OCI-LY1 (cell line): ENCODE results near the gene DZIP1L.
"Not testable (repeated sequence)": the region's sequence is repeated elsewhere in the genome, so short reads cannot be mapped to it uniquely, and the experiment has no call there.

Experiments used
- H2AFZ ChIP-seq: fragments of 200-600 bp; sonication (generic), shearing (Covaris generic); 2 replicates; pipeline ENCODE4 v1.6.0; 2014; ENCODE audit warnings: antibody characterized with exemption, mild to moderate bottlenecking, low read length
- H3F3A ChIP-seq: fragments of 200-600 bp; sonication (generic), shearing (Covaris generic); 2 replicates; pipeline ENCODE4 v1.6.0; 2014; ENCODE audit warnings: mild to moderate bottlenecking, antibody characterized with exemption, low read length, moderate library complexity; ENCODE audit not compliant: insufficient read depth
- H3K27ac ChIP-seq: fragments of 200-600 bp; sonication (generic); 2 replicates; pipeline ENCODE4 v1.5.1; 2014; ENCODE audit warnings: low read length, mixed run types, mild to moderate bottlenecking, low read depth; ENCODE audit not compliant: poor library complexity, severe bottlenecking
- H3K27me3 ChIP-seq: fragments of 200-600 bp; sonication (generic); 2 replicates; pipeline ENCODE4 v1.6.0; 2014; ENCODE audit warnings: antibody characterized with exemption, mild to moderate bottlenecking, low read length, moderate library complexity; ENCODE audit not compliant: insufficient read depth
- H3K36me3 ChIP-seq: fragments of 200-600 bp; sonication (generic); 2 replicates; pipeline ENCODE4 v1.6.1; 2014; ENCODE audit warnings: mild to moderate bottlenecking, antibody characterized with exemption, low read length, moderate library complexity, mixed read lengths; ENCODE audit not compliant: insufficient read depth
- H3K4me1 ChIP-seq: fragments of 200-600 bp; sonication (generic); 2 replicates; pipeline ENCODE4 v1.5.1; 2014; ENCODE audit warnings: mild to moderate bottlenecking, low read length, moderate library complexity; ENCODE audit not compliant: insufficient read depth, severe bottlenecking
- H3K4me2 ChIP-seq: fragments of 200-600 bp; sonication (generic), shearing (Covaris generic); 2 replicates; pipeline ENCODE4 v1.6.1; 2014; ENCODE audit warnings: low read length
- H3K4me3 ChIP-seq: fragments of 200-600 bp; sonication (generic); 2 replicates; pipeline ENCODE4 v1.5.1; 2014; ENCODE audit warnings: low read length, low read depth, mild to moderate bottlenecking, mixed read lengths; ENCODE audit not compliant: poor library complexity, severe bottlenecking
- H3K79me2 ChIP-seq: fragments of 200-600 bp; shearing (Covaris generic); 2 replicates; pipeline ENCODE4 v1.6.1; 2016; ENCODE audit warnings: mixed run types, low read length, mixed read lengths; ENCODE audit not compliant: insufficient read depth
- H3K9ac ChIP-seq: fragments of 200-600 bp; sonication (generic), shearing (Covaris generic); 2 replicates; pipeline ENCODE4 v1.6.1; 2014; ENCODE audit warnings: mild to moderate bottlenecking, low read length, mixed read lengths
- H3K9me2 ChIP-seq: fragments of 200-600 bp; sonication (generic), shearing (Covaris generic); 2 replicates; pipeline ENCODE4 v1.6.1; 2014; ENCODE audit warnings: low read depth, mild to moderate bottlenecking, low read length, mixed read lengths
- H3K9me3 ChIP-seq: fragments of 200-600 bp; shearing (Covaris generic); 2 replicates; pipeline ENCODE4 v1.6.1; 2014; ENCODE audit warnings: low read length, mixed read lengths
- H4K20me1 ChIP-seq: fragments of 200-600 bp; sonication (generic), shearing (Covaris generic); 2 replicates; pipeline ENCODE4 v1.6.0; 2016; ENCODE audit warnings: mild to moderate bottlenecking, low read length; ENCODE audit not compliant: insufficient read depth
- CTCF ChIP-seq: fragments of 200-600 bp; sonication (generic), shearing (Covaris generic); IDR thresholded peaks from 2 replicates; pipeline ENCODE4 v1.5.1; 2017; ENCODE audit warnings: mild to moderate bottlenecking, antibody characterized with exemption, low read length, moderate library complexity, mixed read lengths
- EZH2 ChIP-seq: fragments of 200-600 bp; sonication (generic), shearing (Covaris generic); IDR thresholded peaks from 2 replicates; pipeline ENCODE4 v1.8.0; 2017; ENCODE audit warnings: borderline replicate concordance, mixed run types, mild to moderate bottlenecking, antibody characterized with exemption, low read length, moderate library complexity, mixed read lengths

Gene DZIP1L

GRCh38 chr3:138089091-138089490 lies 26.3 kb downstream of the DZIP1L start:
- Histone ChIP-seq H3K36me3 (no peaks in the 10 kb centered on the region), H3K9ac (no peak overlapping the region), H3K4me1 (no peaks in the 10 kb centered on the region), H2AFZ (no peak overlapping the region), H3K27me3 (0 out of 2 replicates have a peak, but pooled peaks cover under 1% of the 10 kb centered on the region), H3K79me2 (no peaks in the 10 kb centered on the region), H4K20me1 (no peaks in the 10 kb centered on the region), H3K27ac (no peak overlapping the region), H3K9me3 (no peaks in the 10 kb centered on the region), H3K4me2 (no peak overlapping the region), H3K4me3 (no peak overlapping the region), H3F3A (no peaks in the 10 kb centered on the region), H3K9me2 (no peaks in the 10 kb centered on the region)
- TF ChIP-seq CTCF (no peak), EZH2 (no peak)

DNA sequence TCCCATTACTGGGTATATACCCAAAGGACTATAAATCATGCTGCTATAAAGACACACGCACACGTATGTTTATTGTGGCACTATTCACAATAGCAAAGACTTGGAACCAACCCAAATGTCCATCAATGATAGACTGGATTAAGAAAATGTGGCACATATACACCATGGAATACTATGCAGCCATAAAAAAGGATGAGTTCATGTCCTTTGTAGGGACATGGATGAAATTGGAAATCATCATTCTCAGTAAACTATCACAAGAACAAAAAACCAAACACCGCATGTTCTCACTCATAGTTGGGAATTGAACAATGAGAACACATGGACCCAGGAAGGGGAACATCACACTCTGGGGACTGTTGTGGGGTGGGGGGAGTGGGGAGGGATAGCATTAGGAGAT lies 29.7 kb downstream of the DZIP1L start:
- not testable (repeated sequence) for H3K4me3 ChIP-seq, H4K20me1 ChIP-seq, H3K9ac ChIP-seq, H3F3A ChIP-seq, H3K27me3 ChIP-seq, H3K9me2 ChIP-seq, H3K4me1 ChIP-seq, H3K4me2 ChIP-seq, H3K9me3 ChIP-seq, H3K79me2 ChIP-seq, H3K27ac ChIP-seq, H2AFZ ChIP-seq, H3K36me3 ChIP-seq

DNA sequence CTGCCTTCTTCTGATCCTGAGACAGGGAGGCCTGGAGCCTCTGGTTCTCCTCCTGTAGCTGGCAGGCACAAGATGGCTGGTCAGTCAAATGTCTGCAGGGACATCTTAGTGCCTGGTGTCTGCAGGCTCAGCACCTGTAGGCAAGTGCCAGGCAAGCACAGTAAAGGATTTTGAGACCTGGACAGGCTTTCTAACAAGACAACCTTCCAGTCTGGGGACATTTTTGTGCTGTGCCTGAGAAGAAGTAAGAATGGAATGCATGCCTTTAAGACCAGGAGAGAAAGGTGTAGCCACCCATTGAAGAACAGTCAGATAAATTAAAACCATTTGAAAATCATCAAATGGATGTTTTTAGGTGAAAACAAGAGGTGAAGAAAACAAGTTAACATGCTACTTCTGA lies 31.2 kb downstream of the DZIP1L start:
- H3K9ac ChIP-seq: no peak overlapping the region
- H3K4me3 ChIP-seq: no peak overlapping the region
- no peaks in the 10 kb centered on the region for H4K20me1 ChIP-seq
- no peak overlapping the region for H3K27ac ChIP-seq
- H2AFZ ChIP-seq: no peak overlapping the region
- H3K9me2 ChIP-seq: no peaks in the 10 kb centered on the region
- H3K27me3 ChIP-seq: peaks cover 5% of the 10 kb centered on the region
- no peaks in the 10 kb centered on the region for H3K79me2 ChIP-seq
- H3K4me2 ChIP-seq: no peak overlapping the region
- no peaks in the 10 kb centered on the region for H3K4me1 ChIP-seq
- H3K9me3 ChIP-seq: no peaks in the 10 kb centered on the region
- H3K36me3 ChIP-seq: no peaks in the 10 kb centered on the region
- no peak for TF ChIP-seq EZH2
- no peak for TF ChIP-seq CTCF
- no peaks in the 10 kb centered on the region for H3F3A ChIP-seq

DNA sequence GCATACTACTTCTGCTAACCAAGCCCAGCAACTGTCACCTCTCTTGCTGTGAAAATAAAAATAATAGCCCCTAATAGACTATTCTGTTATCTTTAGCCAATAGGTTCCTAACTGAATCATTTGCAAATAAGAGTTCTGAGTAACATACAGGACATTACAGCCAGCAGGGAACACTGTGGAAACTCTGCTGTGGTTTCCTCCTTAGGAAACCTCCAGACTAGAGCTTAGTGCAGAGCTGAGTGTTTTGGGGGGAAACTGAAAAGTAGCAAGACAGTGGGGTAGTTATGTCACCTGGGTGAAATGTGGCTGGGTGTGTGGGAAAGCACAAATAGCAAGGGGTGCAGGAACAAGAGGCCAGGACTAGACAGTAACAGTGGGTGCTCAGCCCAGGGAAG lies 32.4 kb downstream of the DZIP1L start:
- Histone ChIP-seq H3K4me2 (no peak overlapping the region), H3K4me3 (no peak overlapping the region), H3K36me3 (no peaks in the 10 kb centered on the region), H3K9ac (no peak overlapping the region), H3K27me3 (peaks cover 5% of the 10 kb centered on the region), H3K27ac (no peak overlapping the region), H4K20me1 (no peaks in the 10 kb centered on the region), H3F3A (no peaks in the 10 kb centered on the region), H3K79me2 (no peaks in the 10 kb centered on the region), H2AFZ (no peak overlapping the region), H3K9me3 (no peaks in the 10 kb centered on the region), H3K9me2 (no peaks in the 10 kb centered on the region), H3K4me1 (no peaks in the 10 kb centered on the region)
- TF ChIP-seq EZH2 (no peak), CTCF (no peak)
